Stimulated activated CD4-positive, alpha-beta T cell treated with anti-CD3 and anti-CD28 coated beads, Interleukin-12 subunit alpha, Interleukin-12 subunit beta, amount 100 ng/mL, for 4 hours (primary cell): ENCODE measurements around the gene RAET1E.
"Not testable (repeated sequence)": the region's sequence is repeated elsewhere in the genome, so short reads cannot be mapped to it uniquely, and the experiment has no call there.

Source experiments
- DNase-seq: peaks from one replicate; pipeline ENCODE4 v3.0.0-alpha.2; 2020

RAET1E gene

GRCh38 chr6:149897855-149898744 lies at the start of gene RAET1E:
Gene RAET1E (minus strand): TSS chr6:149898113. CDS start chr6:149890901, 7,212 bp downstream.
- DNase-seq: no peak

GRCh38 chr6:149947533-149947932 lies 49.6 kb upstream of the RAET1E start:
- not testable (repeated sequence) for DNase-seq

- DNase-seq: not testable (repeated sequence)
Measured at GRCh38 chr6:149946631-149947030, 48.7 kb upstream of the RAET1E start.

- not testable (repeated sequence) for DNase-seq
Measured at GRCh38 chr6:149945276-149945675, 47.4 kb upstream of the RAET1E start.

GRCh38 chr6:149943321-149943720 lies 45.4 kb upstream of the RAET1E start:
- DNase-seq: not testable (repeated sequence)

GRCh38 chr6:149942461-149942829 lies 44.5 kb upstream of the RAET1E start:
- DNase-seq: no peak

- peak; percentile 80 for DNase-seq
Measured at GRCh38 chr6:149941583-149942460, 43.9 kb upstream of the RAET1E start, which contains the start of gene ULBP2. Gene ULBP2 (plus strand): TSS chr6:149942014. CDS start chr6:149942073, 59 bp downstream.

- DNase-seq: no peak
Measured at GRCh38 chr6:149940672-149940982, 42.7 kb upstream of the RAET1E start.

GRCh38 chr6:149939909-149940671 lies 42.2 kb upstream of the RAET1E start:
- no peak for DNase-seq

- DNase-seq: no peak
Measured at GRCh38 chr6:149939356-149939648, 41.4 kb upstream of the RAET1E start.

- no peak for DNase-seq
Measured at GRCh38 chr6:149938571-149939355, 40.9 kb upstream of the RAET1E start.

- DNase-seq: not testable (repeated sequence)
Measured at GRCh38 chr6:149938013-149938570, 40.2 kb upstream of the RAET1E start.

GRCh38 chr6:149936743-149937142 lies 38.8 kb upstream of the RAET1E start:
- no peak for DNase-seq

GRCh38 chr6:149935668-149936067 lies 37.8 kb upstream of the RAET1E start:
- DNase-seq: no peak

GRCh38 chr6:149935246-149935645 lies 37.3 kb upstream of the RAET1E start:
- DNase-seq: no peak

- DNase-seq: peak; percentile 60
Measured at GRCh38 chr6:149934249-149935156, 36.6 kb upstream of the RAET1E start.

GRCh38 chr6:149933461-149933860 lies 35.5 kb upstream of the RAET1E start:
- no peak for DNase-seq

GRCh38 chr6:149933036-149933435 lies 35.1 kb upstream of the RAET1E start:
- no peak for DNase-seq

- no peak for DNase-seq
Measured at GRCh38 chr6:149931501-149931900, 33.6 kb upstream of the RAET1E start.

GRCh38 chr6:149929422-149929821 lies 31.5 kb upstream of the RAET1E start:
- no peak for DNase-seq

GRCh38 chr6:149927025-149927424 lies 29.1 kb upstream of the RAET1E start:
- DNase-seq: not testable (repeated sequence)
